Immature natural killer cell (primary cell): ENCODE results near the gene CCDC144A. TPM values are rescaled to one million over a fixed set of nuclear protein-coding genes. Genes with fewer than 3 reads are reported as not detected.
"Not testable (repeated sequence)": the region's sequence is repeated elsewhere in the genome, so short reads cannot be mapped to it uniquely, and the experiment has no call there.

Experiments used
- DNase-seq, 3 donors: peaks; one replicate each; pipeline ENCODE4 v3.0.0; 2022; ENCODE audit warnings: mixed read lengths in 1 of 3
- H3K27ac Mint-ChIP-seq, 6 donors: one replicate each; pipeline ENCODE4 v1.8.0; 2020; ENCODE audit warnings: mixed read lengths in 6 of 6, mild to moderate bottlenecking in 5 of 6, inconsistent platforms in 4 of 6, moderate library complexity in 3 of 6
- H3K27me3 Mint-ChIP-seq, 3 donors: one replicate each; pipeline ENCODE4 v1.8.0; 2020 to 2021; ENCODE audit warnings: low read depth in 3 of 3, mild to moderate bottlenecking in 3 of 3, mixed read lengths in 3 of 3, moderate library complexity in 3 of 3, inconsistent platforms in 1 of 3
- H3K36me3 Mint-ChIP-seq, 3 donors: one replicate each; pipeline ENCODE4 v1.8.0; 2020; ENCODE audit warnings: mixed read lengths in 3 of 3, inconsistent platforms in 2 of 3, mild to moderate bottlenecking in 2 of 3
- H3K4me1 Mint-ChIP-seq, 2 donors: one replicate each; pipeline ENCODE4 v1.8.0; 2020; ENCODE audit warnings: inconsistent platforms in 2 of 2, mild to moderate bottlenecking in 2 of 2, mixed read lengths in 2 of 2, moderate library complexity in 1 of 2
- H3K4me3 Mint-ChIP-seq, 5 donors: one replicate each; pipeline ENCODE4 v1.8.0; 2020; ENCODE audit warnings: mild to moderate bottlenecking in 5 of 5, mixed read lengths in 5 of 5, inconsistent platforms in 3 of 5, moderate library complexity in 3 of 5
- H3K9me3 Mint-ChIP-seq, 6 donors: one replicate each; pipeline ENCODE4 v1.8.0; 2020; ENCODE audit warnings: mild to moderate bottlenecking in 6 of 6, mixed read lengths in 6 of 6, inconsistent platforms in 4 of 6, moderate library complexity in 3 of 6
- polyA plus RNA-seq, 3 donors: library from polyadenylated mRNA; unstranded; fragments of 300-500 nt; fragmentation: Illumina TruSeq; gene quantifications; one replicate each; pipeline ENCODE4 v1.2.3, GENCODE V29; 2021

Gene CCDC144A
- polyA plus RNA-seq, result under 1 TPM in 2 of 3 donors, not detected in 1; 0.12 to 0.74 TPM

- H3K4me3 Mint-ChIP-seq, result peak within 1 kb of the TSS in 1 of 5 donors; percentile 24
- H3K4me1 Mint-ChIP-seq, H3K27ac Mint-ChIP-seq, H3K9me3 Mint-ChIP-seq, H3K27me3 Mint-ChIP-seq, H3K36me3 Mint-ChIP-seq: not testable (repeated sequence)
- DNase-seq, result peak; percentile 38 to 62 (median 46)
Measured at GRCh38 chr17:16689731-16690281, at the start of gene CCDC144A. TSS of gene CCDC144A (plus strand) at chr17:16690241. CDS start at chr17:16690401, 160 bp downstream.

- Mint-ChIP-seq H3K4me3 (no peak overlapping the region), H3K4me1 (peaks cover 15 to 23% of the 10 kb centered on the region in 2 donors), H3K9me3 (no peaks in the 10 kb centered on the region), H3K27me3 (no peaks in the 10 kb centered on the region), H3K27ac (no peak overlapping the region), H3K36me3 (peaks cover 0 to 13% (median 8%) of the 10 kb centered on the region in 3 donors)
- no peak for DNase-seq
Measured at GRCh38 chr17:16649585-16649984, 40.5 kb upstream of the CCDC144A start.

GRCh38 chr17:16652252-16652651 lies 37.8 kb upstream of the CCDC144A start:
- Mint-ChIP-seq H3K36me3 (peaks cover 0 to 8% (median 7%) of the 10 kb centered on the region in 3 donors), H3K27me3 (peaks cover 0 to 2% (median 0%) of the 10 kb centered on the region in 3 donors), H3K4me1 (peaks cover 15 to 23% of the 10 kb centered on the region in 2 donors), H3K4me3 (peak overlapping the region in 4 of 5 donors; percentile 63 to 84 (median 78)), H3K9me3 (no peaks in the 10 kb centered on the region), H3K27ac (no peak overlapping the region)
- no peak for DNase-seq

- H3K27ac Mint-ChIP-seq, result peak overlapping the region in 3 of 6 donors; percentile 13 to 57 (median 48)
Measured at GRCh38 chr17:16652847-16653366, 37.1 kb upstream of the CCDC144A start.

GRCh38 chr17:16653367-16654041 lies 36.5 kb upstream of the CCDC144A start, which contains the start of gene ZNF624:
TSS of gene ZNF624 (minus strand) at chr17:16653850.
- peak; percentile 77 to 83 (median 81) for DNase-seq
- peak within 1 kb of the TSS; percentile 53 to 81 (median 72) for H3K27ac Mint-ChIP-seq
- H3K4me3 Mint-ChIP-seq, result peak within 1 kb of the TSS; percentile 78 to 88 (median 81)
- H3K9me3 Mint-ChIP-seq, result no peaks in the 10 kb centered on the region
- peaks cover 0 to 7% (median 4%) of the 10 kb centered on the region in 3 donors for H3K36me3 Mint-ChIP-seq
- H3K4me1 Mint-ChIP-seq, result peaks cover 15 to 23% of the 10 kb centered on the region in 2 donors
- peaks cover 0 to 2% (median 0%) of the 10 kb centered on the region in 3 donors for H3K27me3 Mint-ChIP-seq

More at GRCh38 chr17:16652847-16653366, 37.1 kb upstream of the CCDC144A start:
- peaks cover 15 to 23% of the 10 kb centered on the region in 2 donors for H3K4me1 Mint-ChIP-seq
- H3K27me3 Mint-ChIP-seq, result peaks cover 0 to 2% (median 0%) of the 10 kb centered on the region in 3 donors
- peaks cover 0 to 8% (median 7%) of the 10 kb centered on the region in 3 donors for H3K36me3 Mint-ChIP-seq
- DNase-seq, result no peak
- peak overlapping the region; percentile 78 to 88 (median 81) for H3K4me3 Mint-ChIP-seq
- no peaks in the 10 kb centered on the region for H3K9me3 Mint-ChIP-seq

- peaks cover 6 to 19% of the 10 kb centered on the region in 2 donors for H3K4me1 Mint-ChIP-seq
- no peaks in the 10 kb centered on the region for H3K9me3 Mint-ChIP-seq
- no peaks in the 10 kb centered on the region for H3K36me3 Mint-ChIP-seq
- no peak overlapping the region for H3K4me3 Mint-ChIP-seq
- H3K27ac Mint-ChIP-seq, result no peak overlapping the region
- H3K27me3 Mint-ChIP-seq, result peaks cover 5 to 9% (median 8%) of the 10 kb centered on the region in 3 donors
- DNase-seq, result no peak
Measured at GRCh38 chr17:16661217-16661616, 28.8 kb upstream of the CCDC144A start.

GRCh38 chr17:16662936-16663335 lies 27.1 kb upstream of the CCDC144A start:
- H3K4me3 Mint-ChIP-seq, result no peak overlapping the region

GRCh38 chr17:16666553-16666906 lies 23.5 kb upstream of the CCDC144A start:
- Mint-ChIP-seq H3K4me3 (peak overlapping the region in 2 of 5 donors; percentile 26 to 27), H3K4me1 (peaks cover 11 to 31% of the 10 kb centered on the region in 2 donors), H3K27me3 (peaks cover 3 to 18% (median 9%) of the 10 kb centered on the region in 3 donors)
- H3K36me3 Mint-ChIP-seq, DNase-seq, H3K9me3 Mint-ChIP-seq, H3K27ac Mint-ChIP-seq: not testable (repeated sequence)

More at GRCh38 chr17:16662936-16663335, 27.1 kb upstream of the CCDC144A start:
- Mint-ChIP-seq H3K9me3 (no peaks in the 10 kb centered on the region), H3K36me3 (no peaks in the 10 kb centered on the region), H3K27ac (peak overlapping the region in 3 of 6 donors; percentile 17 to 53 (median 26)), H3K27me3 (peaks cover 5 to 13% (median 6%) of the 10 kb centered on the region in 3 donors), H3K4me1 (peaks cover 11 to 27% of the 10 kb centered on the region in 2 donors)
- DNase-seq, result peak; percentile 14 to 42 (median 19)

- peak in 1 of 3 donors; percentile 19 for DNase-seq
Measured at GRCh38 chr17:16666907-16667636, 23.0 kb upstream of the CCDC144A start.

GRCh38 chr17:16676676-16677268 lies 13.3 kb upstream of the CCDC144A start:
- Mint-ChIP-seq H3K27ac (no peak overlapping the region), H3K4me1 (no peaks in the 10 kb centered on the region), H3K9me3 (peaks cover 0 to 1% (median 0%) of the 10 kb centered on the region in 6 donors), H3K4me3 (no peak overlapping the region), H3K27me3 (peaks cover 2 to 10% (median 2%) of the 10 kb centered on the region in 3 donors), H3K36me3 (no peaks in the 10 kb centered on the region)
- DNase-seq, result no peak

More at GRCh38 chr17:16666907-16667636, 23.0 kb upstream of the CCDC144A start:
- H3K27ac Mint-ChIP-seq, H3K9me3 Mint-ChIP-seq, H3K36me3 Mint-ChIP-seq: not testable (repeated sequence)
- peak overlapping the region; percentile 50 to 73 (median 67) for H3K4me3 Mint-ChIP-seq
- H3K27me3 Mint-ChIP-seq, result peaks cover 3 to 18% (median 12%) of the 10 kb centered on the region in 3 donors
- peaks cover 11 to 30% of the 10 kb centered on the region in 2 donors for H3K4me1 Mint-ChIP-seq

GRCh38 chr17:16683290-16684138 lies 6.5 kb upstream of the CCDC144A start:
- DNase-seq, H3K4me3 Mint-ChIP-seq, H3K9me3 Mint-ChIP-seq, H3K27ac Mint-ChIP-seq, H3K4me1 Mint-ChIP-seq, H3K36me3 Mint-ChIP-seq: not testable (repeated sequence)
- H3K27me3 Mint-ChIP-seq, result peaks cover 11 to 13% (median 11%) of the 10 kb centered on the region in 3 donors

GRCh38 chr17:16686019-16686418 lies 4.0 kb upstream of the CCDC144A start:
- not testable (repeated sequence) for H3K9me3 Mint-ChIP-seq, DNase-seq, H3K4me3 Mint-ChIP-seq, H3K36me3 Mint-ChIP-seq, H3K27ac Mint-ChIP-seq, H3K4me1 Mint-ChIP-seq
- H3K27me3 Mint-ChIP-seq, result peaks cover 9 to 11% (median 11%) of the 10 kb centered on the region in 3 donors
